Lower leg skin (tissue), 3 donors: ENCODE data around the gene AVP.
A peak's percentile ranks its signal among the peaks of the same experiment; 100 is the strongest.
"Not testable (repeated sequence)": the region's sequence is repeated elsewhere in the genome, so short reads cannot be mapped to it uniquely, and the experiment has no call there.

ENCODE experiments used
- CTCF ChIP-seq, 3 donors: fragments of 450-650 bp; IDR thresholded peaks; one replicate each; pipeline ENCODE4 v1.5.1; 2016; ENCODE audit warnings: antibody characterized with exemption in 3 of 3, mild to moderate bottlenecking in 3 of 3, moderate library complexity in 2 of 3
- POLR2A ChIP-seq, 2 donors: fragments of 450-650 bp; IDR thresholded peaks; one replicate each; pipeline ENCODE4 v1.6.1; 2016 to 2017; ENCODE audit warnings: antibody characterized with exemption in 2 of 2, mild to moderate bottlenecking in 1 of 2, moderate library complexity in 1 of 2

- TF ChIP-seq CTCF (IDR thresholded peaks at IDR 0.05) = peak in 1 of 3 donors; percentile 85
- TF ChIP-seq POLR2A (IDR thresholded peaks at IDR 0.05) = not testable (repeated sequence)
These were observed 33.4 kb upstream of the AVP start for GRCh38 chr20:3117839-3118379.
